HepG2 (cell line): ENCODE data around the gene NSMCE1. TPM values are rescaled to one million over a fixed set of nuclear protein-coding genes. Genes with fewer than 3 reads are reported as not detected.

Experiments
- ETV5 ChIP-seq: IDR thresholded peaks from 2 replicates; pipeline ENCODE4 v1.6.1; 2018; ENCODE audit warnings: missing biosample characterization, missing genetic modification reagents, inconsistent platforms, borderline replicate concordance
- IRF2 ChIP-seq: IDR thresholded peaks from 2 replicates; pipeline ENCODE4 v1.6.1; 2018; ENCODE audit warnings: missing genetic modification reagents, missing compliant biosample characterization
- KDM3A ChIP-seq: IDR thresholded peaks from 2 replicates; pipeline ENCODE4 v1.6.1; 2018; ENCODE audit warnings: low read depth, missing compliant biosample characterization
- KMT2B ChIP-seq: IDR thresholded peaks from 2 replicates; pipeline ENCODE4 v1.6.1; 2016; ENCODE audit warnings: missing genetic modification reagents, missing compliant biosample characterization
- MAFK ChIP-seq, 2 experiments: IDR thresholded peaks in 1 of 2; conservative IDR thresholded peaks in 1 of 2; 2 replicates each; pipeline ENCODE4 v1.6.1; 2011; ENCODE audit warnings: improper control_type of control experiment in 2 of 2, low read length in 2 of 2
- MED13 ChIP-seq: sonication (generic); formaldehyde crosslinking; IDR thresholded peaks from 2 replicates; pipeline ENCODE4 v1.5.0; 2020; ENCODE audit warnings: missing genetic modification reagents
- NR1H2 ChIP-seq: sonication (generic); formaldehyde crosslinking; IDR thresholded peaks from 2 replicates; pipeline ENCODE4 v1.8.1; 2022; ENCODE audit warnings: low read depth, missing genetic modification reagents, borderline replicate concordance
- SALL2 ChIP-seq: sonication (generic); formaldehyde crosslinking; IDR thresholded peaks from 2 replicates; pipeline ENCODE4 v1.8.1; 2023; ENCODE audit warnings: mild to moderate bottlenecking, missing genetic modification reagents, inconsistent platforms
- SNAPC4 ChIP-seq: sonication (generic); formaldehyde crosslinking; IDR thresholded peaks from 2 replicates; pipeline ENCODE4 v1.4.0; 2020; ENCODE audit warnings: mild to moderate bottlenecking, missing genetic modification reagents
- ZNF674 ChIP-seq: sonication (generic); formaldehyde crosslinking; IDR thresholded peaks from 2 replicates; pipeline ENCODE4 v1.5.0; 2020; ENCODE audit warnings: low read depth, mild to moderate bottlenecking, missing genetic modification reagents
- ZNF746 ChIP-seq: sonication (generic); formaldehyde crosslinking; IDR thresholded peaks from 2 replicates; pipeline ENCODE4 v1.8.0; 2022; ENCODE audit warnings: mild to moderate bottlenecking, missing genetic modification reagents
- ZNF75D ChIP-seq: sonication (generic); formaldehyde crosslinking; IDR thresholded peaks from 2 replicates; pipeline ENCODE4 v1.8.1; 2023; ENCODE audit warnings: missing genetic modification reagents, mild to moderate bottlenecking, borderline replicate concordance
- ZNF816 ChIP-seq: sonication (generic); formaldehyde crosslinking; IDR thresholded peaks from 2 replicates; pipeline ENCODE4 v1.8.0; 2022; ENCODE audit warnings: missing genetic modification reagents, mild to moderate bottlenecking, borderline replicate concordance
- polyA plus RNA-seq, 8 experiments: library from polyadenylated mRNA; depleted of rRNA in 3 of 8; stranded (reverse) in 7 of 8; unstranded in 1 of 8; fragments of >200 nt; fragmentation: Illumina TruSeq in 4 of 8; extraction: Trizol in 4 of 8; gene quantifications; 2 replicates each; pipeline versions ENCODE4 v1.2.1 to v1.2.3, GENCODE V29; 2011 to 2016; ENCODE audit warnings: low read depth in 4 of 8, missing spikeins in 1 of 8, mixed read lengths in 1 of 8; ENCODE audit not compliant: insufficient read depth in 1 of 8
- total RNA-seq, 5 experiments: library from RNA; depleted of rRNA; stranded (reverse); fragments of >200 nt; fragmentation: Illumina TruSeq; extraction: Trizol; gene quantifications; 2 replicates each; pipeline ENCODE4 v1.2.3, GENCODE V29; 2016; ENCODE audit warnings: low read depth in 1 of 5
- TF ChIP-seq, protein P1 (sequence below): sonication (generic); formaldehyde crosslinking; IDR thresholded peaks from 2 replicates; pipeline ENCODE4 v1.5.1; 2020; ENCODE audit warnings: missing genetic modification reagents, mild to moderate bottlenecking, borderline replicate concordance
- TF ChIP-seq, protein P2 (sequence below): sonication (generic); formaldehyde crosslinking; IDR thresholded peaks from 2 replicates; pipeline ENCODE4 v1.8.1; 2023; ENCODE audit warnings: missing genetic modification reagents, inconsistent platforms, borderline replicate concordance
- TF ChIP-seq, protein P3 (sequence below): sonication (generic); formaldehyde crosslinking; IDR thresholded peaks from 2 replicates; pipeline ENCODE4 v1.4.0; 2020; ENCODE audit warnings: mild to moderate bottlenecking, missing genetic modification reagents

NSMCE1 gene
- total and polyA plus RNA-seq, 2 of the 13 experiments (the other 11 are each of a cell fraction or from before 2014, with no cell fraction given): 42.7 to 52.9 TPM

GRCh38 chr16:27203507-27204311, 64.9 kb downstream of the NSMCE1 start, which contains the start of gene KDM8 (continued):
- TF ChIP-seq SNAPC4 (CRISPR knock-in tag) (peak; percentile 90; the same call in 1 of the 2 replicates), NR1H2 (CRISPR knock-in tag) (no peak), IRF2 (peak; percentile 63), KDM3A (CRISPR knock-in tag) (peak; percentile 92; the same call in 1 of the 2 replicates), ZNF746 (CRISPR knock-in tag) (peak; percentile 53; the same call in 1 of the 2 replicates), MED13 (CRISPR knock-in tag) (peak; percentile 60; the same call in 1 of the 2 replicates), MAFK (conservative IDR thresholded peaks at IDR 0.05 in 1 of 2, IDR thresholded peaks at IDR 0.05 in 1 of 2; ENCODE audit: low read length in 2 of 2) (no peak), ZNF816 (CRISPR knock-in tag) (peak; percentile 90; the same call in 1 of the 2 replicates), ZNF674 (CRISPR knock-in tag) (no peak), KMT2B (peak; percentile 9), ZNF75D (no peak), SALL2 (CRISPR knock-in tag) (peak; percentile 85), ETV5 (CRISPR knock-in tag) (peak; percentile 53)
- TF ChIP-seq, protein P1, sequence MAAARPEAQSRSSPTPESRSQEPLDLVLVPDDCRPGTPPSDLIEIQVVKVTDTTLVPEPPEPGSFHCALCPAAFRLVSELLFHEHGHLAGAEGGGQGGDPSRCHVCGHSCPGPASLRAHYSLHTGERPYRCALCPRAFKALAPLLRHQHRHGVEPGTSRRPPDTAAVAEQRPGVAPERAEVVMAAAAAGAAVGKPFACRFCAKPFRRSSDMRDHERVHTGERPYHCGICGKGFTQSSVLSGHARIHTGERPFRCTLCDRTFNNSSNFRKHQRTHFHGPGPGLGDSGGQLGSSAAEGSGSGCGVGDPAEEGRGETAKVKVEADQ (CRISPR knock-in tag): peak; percentile 97
- TF ChIP-seq, protein P2, sequence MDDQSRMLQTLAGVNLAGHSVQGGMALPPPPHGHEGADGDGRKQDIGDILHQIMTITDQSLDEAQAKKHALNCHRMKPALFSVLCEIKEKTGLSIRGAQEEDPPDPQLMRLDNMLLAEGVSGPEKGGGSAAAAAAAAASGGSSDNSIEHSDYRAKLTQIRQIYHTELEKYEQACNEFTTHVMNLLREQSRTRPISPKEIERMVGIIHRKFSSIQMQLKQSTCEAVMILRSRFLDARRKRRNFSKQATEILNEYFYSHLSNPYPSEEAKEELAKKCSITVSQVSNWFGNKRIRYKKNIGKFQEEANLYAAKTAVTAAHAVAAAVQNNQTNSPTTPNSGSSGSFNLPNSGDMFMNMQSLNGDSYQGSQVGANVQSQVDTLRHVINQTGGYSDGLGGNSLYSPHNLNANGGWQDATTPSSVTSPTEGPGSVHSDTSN (CRISPR knock-in tag): no peak
- TF ChIP-seq, protein P3, sequence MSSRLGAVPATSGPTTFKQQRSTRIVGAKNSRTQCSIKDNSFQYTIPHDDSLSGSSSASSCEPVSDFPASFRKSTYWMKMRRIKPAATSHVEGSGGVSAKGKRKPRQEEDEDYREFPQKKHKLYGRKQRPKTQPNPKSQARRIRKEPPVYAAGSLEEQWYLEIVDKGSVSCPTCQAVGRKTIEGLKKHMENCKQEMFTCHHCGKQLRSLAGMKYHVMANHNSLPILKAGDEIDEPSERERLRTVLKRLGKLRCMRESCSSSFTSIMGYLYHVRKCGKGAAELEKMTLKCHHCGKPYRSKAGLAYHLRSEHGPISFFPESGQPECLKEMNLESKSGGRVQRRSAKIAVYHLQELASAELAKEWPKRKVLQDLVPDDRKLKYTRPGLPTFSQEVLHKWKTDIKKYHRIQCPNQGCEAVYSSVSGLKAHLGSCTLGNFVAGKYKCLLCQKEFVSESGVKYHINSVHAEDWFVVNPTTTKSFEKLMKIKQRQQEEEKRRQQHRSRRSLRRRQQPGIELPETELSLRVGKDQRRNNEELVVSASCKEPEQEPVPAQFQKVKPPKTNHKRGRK (CRISPR knock-in tag): no peak
